Measurements from ENCODE around the gene BPIFB2.
"Not testable (repeated sequence)": the region's sequence is repeated elsewhere in the genome, so short reads cannot be mapped to it uniquely, and the experiment has no call there.

Gene BPIFB2

GRCh38 chr20:32970115-32970972, 37.2 kb upstream of the BPIFB2 start:
- DNase-seq (ENCODE audit: low read depth) = no peak

DNA sequence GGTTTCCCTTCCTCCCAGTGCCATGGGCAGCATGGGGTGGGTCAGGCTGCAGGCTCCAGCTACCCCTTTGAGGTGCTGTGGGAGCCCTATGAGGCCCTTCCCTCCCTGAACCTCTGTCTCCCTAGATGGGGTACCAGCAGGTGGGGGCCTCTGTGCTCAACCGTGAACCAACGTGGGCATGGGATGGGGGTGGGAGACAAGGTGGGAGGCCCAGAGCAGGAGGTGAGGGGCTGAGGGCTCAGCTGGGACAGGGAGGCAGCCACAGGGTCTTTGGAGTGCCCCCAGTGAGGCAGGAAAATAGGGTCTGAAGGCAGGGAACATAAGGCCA, 36.6 kb upstream of the BPIFB2 start:
- no peak for DNase-seq (ENCODE audit: low read depth)

- no peak for DNase-seq (ENCODE audit: low read depth)
These were observed 35.8 kb upstream of the BPIFB2 start for GRCh38 chr20:32971703-32972161.

GRCh38 chr20:32972181-32973076, 35.1 kb upstream of the BPIFB2 start:
- no peak for DNase-seq (ENCODE audit: low read depth)

DNA sequence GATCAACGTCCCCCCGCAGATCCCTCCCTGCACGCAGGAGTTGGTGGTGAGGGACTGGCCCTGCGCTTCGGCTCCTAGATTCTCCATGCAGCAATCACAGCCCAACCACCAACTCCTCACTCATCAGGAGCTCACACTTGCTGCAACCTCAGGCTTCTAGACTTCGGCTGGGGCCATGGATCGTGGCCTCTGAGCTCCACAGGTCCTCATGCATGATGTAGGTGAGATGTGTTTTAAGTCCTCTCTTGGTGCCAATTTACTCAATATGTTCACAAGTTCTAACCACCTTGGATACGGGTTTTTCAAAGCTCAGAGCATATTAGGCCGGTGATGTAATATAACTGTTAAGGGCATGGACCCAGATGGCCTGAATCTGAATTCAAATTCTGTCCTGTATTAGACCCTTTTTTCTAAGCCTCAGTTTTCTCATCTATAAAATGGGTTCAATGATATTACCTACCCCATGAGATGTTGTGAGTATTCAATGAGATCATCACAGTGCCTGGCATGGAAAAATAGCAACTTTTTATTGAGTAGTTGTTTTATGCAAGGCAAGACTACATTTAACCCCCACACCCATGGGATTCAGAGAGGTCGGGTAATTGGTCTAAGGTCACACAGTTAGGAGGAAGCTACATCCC, 34.3 kb upstream of the BPIFB2 start:
- DNase-seq (ENCODE audit: low read depth) = no peak

DNA sequence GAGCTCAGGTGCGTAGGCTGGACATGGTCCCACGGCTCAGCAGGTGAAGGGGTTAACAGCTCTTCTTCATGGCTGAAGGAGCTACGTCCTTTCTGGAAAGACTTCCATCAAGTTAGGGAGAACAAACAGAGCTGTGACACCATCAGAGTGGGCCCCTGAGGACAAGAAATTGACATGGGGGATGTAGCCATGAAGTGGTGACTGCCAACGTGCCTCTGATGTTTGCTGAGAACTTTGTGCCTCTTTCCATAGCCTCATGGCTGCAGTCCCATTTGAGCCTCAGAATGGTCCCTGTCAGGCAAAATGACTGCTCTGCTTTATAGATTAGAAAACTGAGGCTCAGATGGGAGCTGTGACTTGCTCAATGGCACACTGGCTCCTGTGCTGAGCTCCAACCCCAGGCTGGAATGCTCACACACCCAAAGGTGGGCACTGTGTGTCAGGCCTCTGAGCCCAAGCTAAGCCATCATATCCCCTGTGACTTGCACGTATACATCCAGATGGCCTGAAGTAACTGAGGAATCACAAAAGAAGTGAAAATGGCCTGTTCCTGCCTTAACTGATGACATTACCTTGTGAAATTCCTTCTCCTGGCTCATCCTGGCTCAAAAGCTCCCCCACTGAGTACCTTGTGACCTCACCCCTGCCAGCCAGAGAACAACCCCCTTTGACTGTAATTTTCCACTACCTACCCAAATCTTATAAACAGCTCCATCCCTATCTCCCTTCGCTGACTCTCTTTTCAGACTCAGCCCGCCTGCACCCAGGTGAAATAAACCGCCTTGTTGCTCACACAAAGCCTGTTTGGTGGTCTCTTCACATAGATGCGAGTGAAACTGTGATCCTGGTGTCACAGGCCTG, 33.1 kb upstream of the BPIFB2 start:
- not testable (repeated sequence) for DNase-seq (ENCODE audit: low read depth)

DNA sequence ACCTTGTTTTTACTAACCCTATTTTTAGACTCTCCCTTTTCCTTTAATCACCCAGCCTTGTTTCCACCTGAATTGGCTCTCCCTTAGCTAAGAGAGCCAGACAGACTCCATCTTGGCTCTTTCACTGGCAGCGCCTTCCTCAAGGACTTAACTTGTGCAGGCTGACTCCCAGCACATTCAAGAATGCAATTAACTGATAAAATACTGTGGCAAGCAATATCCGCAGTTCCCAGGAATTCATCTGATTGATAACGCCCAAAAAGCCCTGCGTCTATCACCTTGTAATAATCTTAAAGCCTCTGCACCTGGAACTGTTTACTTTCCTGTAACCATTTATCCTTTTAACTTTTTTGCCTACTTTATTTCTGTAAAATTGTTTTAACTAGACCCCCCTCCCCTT, 32.4 kb upstream of the BPIFB2 start:
- DNase-seq (ENCODE audit: low read depth) = not testable (repeated sequence)

DNA sequence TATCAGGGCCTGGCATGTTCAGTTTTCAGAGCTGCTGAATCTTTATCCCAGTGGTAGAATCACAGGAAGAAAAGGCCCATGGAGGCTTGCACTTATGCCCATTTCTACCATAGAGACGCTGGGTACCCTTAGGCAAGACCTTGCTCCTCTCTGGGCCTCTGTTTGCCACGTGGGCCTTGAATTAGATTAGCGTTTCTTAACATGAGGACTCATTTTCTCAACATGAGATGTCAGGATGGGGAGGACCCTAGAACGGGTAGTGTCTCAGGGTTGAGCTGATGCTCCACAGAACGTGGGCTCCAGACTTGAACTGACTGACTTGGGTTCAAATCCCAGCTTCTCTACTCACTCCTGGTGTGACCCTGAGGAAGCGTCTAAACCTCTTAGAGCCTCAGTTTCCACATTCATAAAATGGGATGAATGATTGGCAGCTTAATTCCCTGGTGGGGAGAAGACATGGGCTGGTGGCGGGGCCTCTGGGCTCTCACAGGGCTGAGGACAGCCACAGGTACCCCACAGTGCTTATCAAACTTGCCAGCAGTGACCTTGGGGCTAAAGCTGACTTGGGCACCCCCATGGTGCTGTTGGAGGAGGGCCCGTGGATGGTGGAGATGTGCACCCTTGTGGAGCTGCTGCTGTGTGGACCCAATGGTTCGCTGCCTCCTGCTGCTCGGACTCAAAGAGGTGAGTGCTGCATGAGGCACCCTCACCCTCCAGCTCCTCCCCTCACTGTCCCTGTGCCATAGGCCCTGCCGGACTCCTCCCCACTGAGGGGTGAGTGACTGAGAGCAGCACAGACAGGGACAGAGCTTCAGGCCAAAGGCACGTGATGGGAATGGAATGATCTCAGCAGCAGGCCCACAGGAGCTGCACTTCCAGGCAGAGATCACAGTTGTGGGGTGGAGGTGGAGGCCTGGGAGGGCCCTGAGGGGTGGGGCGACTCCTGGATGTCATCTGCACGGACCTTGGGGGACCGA, 31.5 kb upstream of the BPIFB2 start:
- DNase-seq (ENCODE audit: low read depth) = no peak

DNA sequence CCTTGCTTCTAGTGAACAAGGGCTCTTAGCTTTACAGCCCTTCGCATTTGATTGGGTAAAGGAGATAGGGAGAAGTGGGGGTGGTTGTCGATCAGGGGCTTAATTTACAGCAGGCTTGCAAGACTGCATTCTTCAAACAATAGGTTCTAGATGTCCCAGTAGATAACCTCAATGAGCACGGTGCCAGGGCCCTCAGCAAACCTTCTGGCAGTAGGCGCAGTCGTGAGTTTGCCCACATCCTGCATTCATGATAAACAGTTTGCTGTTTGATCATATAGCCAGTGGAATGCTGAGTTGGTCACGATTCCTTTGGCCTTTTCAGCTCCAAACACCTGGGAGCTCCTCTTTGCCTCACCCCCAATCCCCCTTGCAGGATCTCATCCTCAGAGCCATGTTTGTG, 30.8 kb upstream of the BPIFB2 start:
- no peak for DNase-seq (ENCODE audit: low read depth)

- no peak for DNase-seq (ENCODE audit: low read depth)
These were observed 30.1 kb upstream of the BPIFB2 start for GRCh38 chr20:32977281-32978008.

- DNase-seq (ENCODE audit: low read depth) = no peak
These were observed 29.5 kb upstream of the BPIFB2 start for GRCh38 chr20:32978009-32978335.

GRCh38 chr20:32979201-32979998, 28.1 kb upstream of the BPIFB2 start:
- no peak for DNase-seq (ENCODE audit: low read depth)

DNA sequence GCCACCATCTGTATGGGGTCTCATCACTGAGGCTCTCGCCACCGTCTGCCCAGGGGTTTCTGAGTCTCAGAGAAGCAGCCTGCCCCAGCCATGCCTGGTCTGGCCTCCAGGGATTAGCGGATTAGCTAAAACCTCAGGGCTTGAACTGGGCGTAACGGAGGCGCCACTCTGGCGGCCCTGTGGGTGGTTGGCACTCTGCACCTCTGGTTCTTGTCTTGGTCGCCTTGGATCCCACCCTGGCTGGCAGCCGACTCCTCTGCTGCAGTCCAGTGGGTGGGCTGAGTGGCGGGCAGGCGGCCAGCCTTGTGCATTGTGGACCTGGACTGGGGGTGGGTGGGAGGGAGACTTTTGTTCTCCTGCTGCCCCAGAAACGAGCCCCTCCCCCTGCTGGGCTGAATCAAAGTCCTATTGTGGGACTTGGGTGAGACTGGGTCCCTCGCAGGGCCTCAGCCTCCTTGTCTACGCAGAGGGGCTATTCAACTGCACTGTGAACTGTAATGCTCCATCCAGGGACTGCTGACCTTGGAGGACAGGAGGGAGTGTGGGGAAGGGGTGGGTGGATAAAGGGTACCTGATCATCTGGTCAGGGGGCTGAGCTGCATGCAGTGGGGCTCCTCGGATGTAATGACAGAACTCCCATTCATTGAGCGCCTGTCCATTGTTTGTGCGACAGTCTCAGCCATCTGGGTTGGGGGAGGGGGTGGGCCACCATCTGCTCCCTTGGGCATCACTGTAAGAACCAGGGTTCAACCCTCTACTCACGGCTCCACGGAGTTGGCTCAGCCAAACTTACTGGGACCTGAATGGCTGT, 27.2 kb upstream of the BPIFB2 start:
- DNase-seq (ENCODE audit: low read depth) = no peak

GRCh38 chr20:32980990-32981389, 26.5 kb upstream of the BPIFB2 start:
- no peak for DNase-seq (ENCODE audit: low read depth)

- no peak for DNase-seq (ENCODE audit: low read depth)
These were observed 24.7 kb upstream of the BPIFB2 start for GRCh38 chr20:32982617-32983458.

- DNase-seq (ENCODE audit: low read depth) = no peak
These were observed 23.9 kb upstream of the BPIFB2 start for GRCh38 chr20:32983459-32984112.

- no peak for DNase-seq (ENCODE audit: low read depth)
These were observed 23.3 kb upstream of the BPIFB2 start for GRCh38 chr20:32984196-32984595.

All from non-pigmented ciliary epithelial cell (primary cell).